SK-N-MC (cell line): ENCODE data around the gene LIMS2.

Experiments
- DNase-seq: peaks from one replicate; pipeline ENCODE4 v3.0.0-alpha.2; 2011; ENCODE audit warnings: low read depth, low spot score
- H3K27ac ChIP-seq: fragments of 200-600 bp; sonication (generic); 2 replicates; pipeline ENCODE4 v1.5.1; 2016; ENCODE audit warnings: mixed run types
- H3K36me3 ChIP-seq: fragments of 200-600 bp; sonication (generic); 2 replicates; pipeline ENCODE4 v1.6.1; 2017; ENCODE audit warnings: antibody characterized with exemption, low read length, mixed read lengths; ENCODE audit not compliant: insufficient read depth
- H3K4me3 ChIP-seq: fragments of 200-600 bp; sonication (generic); 2 replicates; pipeline ENCODE4 v1.5.1; 2016
- H3K9ac ChIP-seq: fragments of 200-600 bp; sonication (generic); 2 replicates; pipeline ENCODE4 v1.8.0; 2017; ENCODE audit warnings: mixed run types, mixed read lengths; ENCODE audit not compliant: insufficient read length
- H3K9me3 ChIP-seq: fragments of 200-600 bp; sonication (generic); 2 replicates; pipeline ENCODE4 v1.6.1; 2017; ENCODE audit warnings: low read depth, mild to moderate bottlenecking, antibody characterized with exemption, low read length, moderate library complexity, mixed read lengths
- EZH2 ChIP-seq: fragments of 200-600 bp; sonication (generic); IDR thresholded peaks from one replicate; pipeline ENCODE4 v1.6.1; 2017; ENCODE audit warnings: antibody characterized with exemption
- FOXP2 ChIP-seq: optimal IDR thresholded peaks from 2 replicates; pipeline ENCODE3; 2011; ENCODE audit warnings: mild to moderate bottlenecking, moderate library complexity; ENCODE audit not compliant: insufficient read depth; ENCODE audit errors: extremely low read length, control extremely low read depth
- POLR2AphosphoS5 ChIP-seq: IDR thresholded peaks from 2 replicates; pipeline ENCODE4 v1.6.1; 2012; ENCODE audit warnings: mild to moderate bottlenecking, low read depth, low read length, borderline replicate concordance

LIMS2 gene

DNA sequence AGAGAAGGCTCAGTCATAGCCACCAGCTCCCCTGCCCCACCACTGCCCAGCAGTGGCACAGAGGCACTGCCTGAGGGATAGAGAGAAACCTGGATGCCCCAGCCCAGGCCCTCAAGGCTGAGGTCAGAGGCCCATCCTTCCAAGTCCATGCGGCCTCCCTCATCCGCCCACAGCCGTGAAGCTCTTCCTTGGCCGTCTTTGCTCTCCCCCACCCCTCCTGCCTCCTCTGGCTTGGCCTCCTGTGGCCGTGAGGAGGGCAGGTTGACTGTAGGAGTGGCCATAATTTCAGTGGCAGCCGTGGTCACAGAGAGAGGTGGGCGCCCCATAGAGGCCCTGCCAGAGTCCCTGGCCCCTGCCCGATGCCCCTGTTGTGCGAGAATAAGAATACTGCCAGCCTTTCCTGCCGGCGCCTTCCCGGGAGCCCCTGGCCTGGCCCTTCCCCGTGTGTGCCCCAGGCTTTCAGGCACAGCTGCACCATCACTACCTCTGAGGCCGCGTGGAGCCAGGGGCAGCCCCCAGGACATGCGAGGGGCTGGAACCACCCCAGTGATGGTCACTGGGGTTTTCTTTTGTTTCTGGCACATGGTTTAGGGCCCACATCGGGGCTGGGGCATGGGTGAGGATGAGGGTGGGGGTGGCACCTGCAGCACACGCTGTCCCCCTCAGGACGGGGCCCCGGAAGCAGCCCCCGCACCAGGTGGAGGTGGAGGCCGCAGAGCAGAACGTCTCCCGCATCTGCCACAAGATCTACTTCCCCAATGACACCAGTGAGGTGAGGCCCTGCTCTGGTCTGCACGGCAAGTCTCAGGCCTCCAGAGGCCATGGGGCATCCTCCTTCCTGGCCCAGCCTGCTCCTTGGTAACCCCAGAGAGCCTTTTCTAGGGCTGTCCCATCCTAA is 42.5 kb downstream of the LIMS2 start:
- Histone ChIP-seq H3K9ac (no peak overlapping the region), H3K4me3 (no peak overlapping the region), H3K9me3 (no peaks in the 10 kb centered on the region), H3K36me3 (no peaks in the 10 kb centered on the region), H3K27ac (no peak overlapping the region)
- TF ChIP-seq EZH2 (no peak), POLR2AphosphoS5 (no peak), FOXP2 (no peak)
- DNase-seq: no peak

DNA sequence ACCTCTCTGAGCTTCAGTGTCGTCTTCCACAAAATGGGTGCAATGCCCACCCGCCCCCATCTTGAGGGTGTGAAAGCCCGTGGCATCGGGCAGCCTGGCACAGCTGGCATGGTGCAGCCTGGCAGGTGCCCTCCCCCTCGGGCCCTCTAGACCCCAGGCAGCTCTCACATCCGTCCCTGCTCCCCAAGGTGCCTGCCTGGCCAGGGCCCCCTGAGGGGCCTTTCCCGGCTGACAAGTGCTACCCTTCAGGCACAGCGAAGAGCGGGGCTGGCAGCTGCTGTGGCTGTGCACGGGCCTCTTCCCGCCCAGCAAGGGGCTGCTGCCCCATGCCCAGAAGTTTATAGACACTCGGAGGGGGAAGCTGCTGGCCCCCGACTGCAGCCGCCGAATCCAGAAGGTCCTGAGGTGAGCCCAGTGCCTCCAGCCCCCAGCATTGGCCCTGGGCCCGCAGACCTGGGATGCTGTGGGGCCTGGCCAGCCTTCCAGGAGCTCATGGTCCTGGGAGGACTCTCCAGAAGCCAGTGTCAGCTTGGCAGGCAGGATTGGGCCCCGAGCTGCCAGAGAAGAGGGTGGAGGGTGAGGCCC is 43.2 kb downstream of the LIMS2 start:
- no peak for TF ChIP-seq EZH2
- no peak for TF ChIP-seq POLR2AphosphoS5
- TF ChIP-seq FOXP2: no peak
- Histone ChIP-seq H3K9me3 (no peaks in the 10 kb centered on the region), H3K9ac (no peak overlapping the region), H3K27ac (no peak overlapping the region), H3K36me3 (no peaks in the 10 kb centered on the region), H3K4me3 (no peak overlapping the region)
- no peak for DNase-seq

DNA sequence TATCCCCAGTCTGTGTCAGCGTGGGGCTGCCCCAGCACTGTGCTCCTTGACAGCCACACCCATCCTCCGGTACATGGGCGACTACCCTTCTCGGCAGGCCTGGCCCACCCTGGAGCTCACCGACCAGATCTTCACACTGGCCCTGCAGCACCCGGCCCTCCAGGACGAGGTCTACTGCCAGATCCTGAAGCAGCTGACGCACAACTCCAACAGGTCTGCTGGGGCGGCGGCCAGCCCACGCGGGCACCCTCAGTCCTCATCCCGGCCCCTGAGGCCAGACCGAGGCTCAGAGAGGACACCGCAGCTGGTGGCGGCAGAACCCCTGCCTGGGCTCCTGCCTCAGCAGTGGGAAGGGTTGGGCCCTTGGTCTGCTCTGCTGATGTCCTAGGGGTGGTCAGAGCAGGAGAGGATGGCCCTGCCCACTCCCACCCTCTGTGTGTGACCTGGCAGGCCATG is 43.8 kb downstream of the LIMS2 start:
- Histone ChIP-seq H3K36me3 (no peaks in the 10 kb centered on the region), H3K9me3 (no peaks in the 10 kb centered on the region), H3K27ac (no peak overlapping the region), H3K4me3 (no peak overlapping the region), H3K9ac (no peak overlapping the region)
- TF ChIP-seq FOXP2 (no peak), POLR2AphosphoS5 (no peak), EZH2 (no peak)
- no peak for DNase-seq

DNA sequence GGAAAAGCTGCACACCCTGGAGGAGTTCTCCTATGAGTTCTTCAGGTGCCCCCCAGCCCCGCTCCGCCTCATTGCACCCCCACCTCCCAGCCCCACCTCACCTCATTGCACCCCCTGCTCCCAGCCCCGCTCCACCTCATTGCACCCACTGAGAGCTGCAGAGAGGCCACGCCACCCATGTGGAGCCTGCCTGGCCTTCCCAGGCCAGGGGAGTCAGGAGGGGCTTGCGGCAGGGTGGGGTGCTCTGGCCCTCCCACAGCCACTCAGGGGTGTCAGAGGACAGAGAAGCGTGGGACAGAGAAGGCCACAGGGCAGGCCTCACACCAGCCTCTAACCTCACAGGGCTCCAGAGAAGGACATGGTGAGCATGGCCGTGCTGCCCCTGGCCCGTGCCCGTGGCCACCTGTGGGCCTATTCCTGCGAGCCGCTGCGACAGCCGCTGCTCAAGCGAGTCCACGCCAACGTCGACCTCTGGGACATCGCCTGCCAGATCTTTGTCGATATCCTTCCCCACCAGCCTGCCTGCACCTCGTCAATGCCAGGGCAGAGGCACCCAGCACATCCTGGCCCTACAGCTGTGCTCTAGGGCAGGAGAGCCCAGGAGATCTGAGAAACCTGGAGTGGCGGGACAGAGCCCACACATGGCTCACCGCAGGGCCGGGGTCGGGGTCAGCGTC is 44.3 kb downstream of the LIMS2 start:
- H3K36me3 ChIP-seq: no peaks in the 10 kb centered on the region
- DNase-seq: no peak
- no peaks in the 10 kb centered on the region for H3K9me3 ChIP-seq
- TF ChIP-seq FOXP2: no peak
- no peak for TF ChIP-seq EZH2
- TF ChIP-seq POLR2AphosphoS5: no peak
- no peak overlapping the region for H3K9ac ChIP-seq
- no peak overlapping the region for H3K27ac ChIP-seq
- H3K4me3 ChIP-seq: no peak overlapping the region

DNA sequence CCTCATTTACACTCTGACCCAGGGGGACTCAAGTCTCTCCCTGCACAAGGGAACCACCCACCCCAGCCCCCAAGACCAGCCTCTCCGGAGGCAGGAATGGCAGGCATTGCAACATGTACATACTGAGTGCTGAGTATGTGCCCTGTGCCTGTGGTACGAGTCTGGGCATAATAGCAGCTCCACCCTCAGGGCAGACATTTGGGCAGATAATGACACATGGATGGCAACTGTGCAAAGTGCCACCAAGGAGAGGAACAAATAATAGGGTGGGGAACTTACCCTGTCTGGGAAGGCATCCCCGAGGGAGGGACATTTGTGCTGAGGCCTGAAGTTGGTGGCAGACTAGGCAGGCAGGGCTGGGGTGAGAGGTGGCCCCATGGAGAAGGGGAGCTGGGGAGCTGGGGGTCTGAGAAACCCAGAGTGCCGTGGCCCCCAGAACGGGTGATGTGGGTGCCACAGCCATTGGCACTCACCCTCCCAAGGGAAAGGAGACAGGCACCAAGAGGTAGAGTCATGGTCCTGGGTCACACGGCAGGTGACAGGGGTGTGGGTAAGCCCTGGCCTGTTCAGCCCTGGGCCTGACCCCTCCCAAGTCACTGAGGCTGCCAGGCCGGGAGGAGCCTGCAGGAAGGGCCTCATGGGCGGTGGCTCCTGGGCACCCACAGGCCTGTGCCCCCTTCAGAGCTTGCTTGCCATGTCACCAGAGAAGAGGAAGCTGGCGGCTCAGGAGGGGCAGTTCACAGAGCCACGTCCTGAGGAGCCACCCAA is 45.0 kb downstream of the LIMS2 start:
- no peak overlapping the region for H3K9ac ChIP-seq
- H3K36me3 ChIP-seq: no peaks in the 10 kb centered on the region
- DNase-seq: no peak
- no peak overlapping the region for H3K4me3 ChIP-seq
- TF ChIP-seq FOXP2: no peak
- TF ChIP-seq POLR2AphosphoS5: no peak
- no peak for TF ChIP-seq EZH2
- no peaks in the 10 kb centered on the region for H3K9me3 ChIP-seq
- no peak overlapping the region for H3K27ac ChIP-seq

DNA sequence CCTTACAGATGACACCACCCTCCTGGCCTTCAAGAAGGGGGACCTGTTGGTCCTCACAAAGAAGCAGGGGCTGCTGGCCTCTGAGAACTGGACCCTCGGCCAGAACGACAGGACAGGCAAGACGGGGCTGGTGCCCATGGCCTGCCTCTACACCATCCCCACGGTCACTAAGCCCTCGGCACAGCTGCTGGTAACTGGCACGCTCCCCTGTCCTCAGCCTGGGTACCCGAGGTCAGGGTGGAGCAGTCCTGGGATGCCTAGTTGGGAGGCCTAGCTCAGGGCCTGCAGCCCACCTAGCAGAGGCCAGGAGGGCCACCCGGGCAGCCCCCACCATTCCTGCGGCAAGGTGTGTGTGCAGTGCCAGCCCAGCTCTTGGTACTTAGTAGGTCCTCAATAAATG is 45.7 kb downstream of the LIMS2 start:
- Histone ChIP-seq H3K4me3 (no peak overlapping the region), H3K27ac (no peak overlapping the region), H3K9me3 (no peaks in the 10 kb centered on the region), H3K36me3 (no peaks in the 10 kb centered on the region), H3K9ac (no peak overlapping the region)
- no peak for DNase-seq
- TF ChIP-seq FOXP2: no peak
- no peak for TF ChIP-seq POLR2AphosphoS5
- no peak for TF ChIP-seq EZH2

DNA sequence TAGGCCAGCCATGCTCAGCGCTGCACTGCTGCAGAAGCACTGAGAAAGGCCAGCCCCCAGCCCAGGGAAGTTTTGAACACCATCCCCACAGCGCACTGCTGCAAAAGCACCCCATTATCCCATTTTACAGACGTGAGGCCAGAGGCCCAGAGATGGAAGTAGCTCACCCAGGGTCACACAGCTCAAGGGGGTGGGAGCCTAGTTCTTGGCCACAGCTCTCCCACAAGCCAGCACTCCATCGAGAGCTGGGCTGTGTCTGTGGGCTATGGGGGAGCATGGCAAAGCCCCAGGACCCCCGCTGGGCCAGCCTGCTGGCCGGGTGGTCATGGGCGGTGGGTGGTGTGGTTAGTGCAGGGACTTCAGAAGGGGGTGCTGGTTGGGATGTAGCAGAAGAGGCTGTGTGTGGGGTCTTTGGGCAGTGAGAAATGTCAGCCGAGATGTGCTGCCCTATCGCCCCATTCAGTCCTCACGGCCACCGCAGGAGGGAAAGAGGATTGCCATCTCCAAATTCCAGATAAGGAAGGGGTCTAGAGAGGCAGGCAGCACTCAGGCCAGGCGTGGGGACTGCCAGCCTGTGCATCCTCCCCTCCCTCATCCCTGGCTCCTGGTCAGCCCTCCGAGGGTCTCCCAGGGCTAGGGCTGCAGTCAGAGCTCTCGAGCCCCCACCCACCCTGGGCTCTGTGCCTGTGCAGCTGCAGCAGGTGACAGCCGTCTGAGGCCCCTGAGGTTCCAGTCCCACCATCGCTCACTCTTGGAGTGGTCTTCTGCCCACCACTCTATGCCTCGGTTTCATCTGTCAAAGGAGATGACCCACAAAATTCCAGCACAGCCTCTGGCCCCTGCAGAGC is 46.3 kb downstream of the LIMS2 start:
- TF ChIP-seq FOXP2 (no peak), EZH2 (no peak), POLR2AphosphoS5 (no peak)
- no peaks in the 10 kb centered on the region for H3K9me3 ChIP-seq
- H3K36me3 ChIP-seq: no peaks in the 10 kb centered on the region
- no peak for DNase-seq
- H3K9ac ChIP-seq: no peak overlapping the region
- no peak overlapping the region for H3K27ac ChIP-seq
- no peak overlapping the region for H3K4me3 ChIP-seq
